ENCODE data around the gene CHRNE. TPM values are rescaled to one million over a fixed set of nuclear protein-coding genes. Genes with fewer than 3 reads are reported as not detected.

CHRNE gene
- total and polyA plus RNA-seq, 2 of the 13 experiments (the other 11 are each of a cell fraction or from before 2014, with no cell fraction given) = 0.53 to 0.59 TPM

DNA sequence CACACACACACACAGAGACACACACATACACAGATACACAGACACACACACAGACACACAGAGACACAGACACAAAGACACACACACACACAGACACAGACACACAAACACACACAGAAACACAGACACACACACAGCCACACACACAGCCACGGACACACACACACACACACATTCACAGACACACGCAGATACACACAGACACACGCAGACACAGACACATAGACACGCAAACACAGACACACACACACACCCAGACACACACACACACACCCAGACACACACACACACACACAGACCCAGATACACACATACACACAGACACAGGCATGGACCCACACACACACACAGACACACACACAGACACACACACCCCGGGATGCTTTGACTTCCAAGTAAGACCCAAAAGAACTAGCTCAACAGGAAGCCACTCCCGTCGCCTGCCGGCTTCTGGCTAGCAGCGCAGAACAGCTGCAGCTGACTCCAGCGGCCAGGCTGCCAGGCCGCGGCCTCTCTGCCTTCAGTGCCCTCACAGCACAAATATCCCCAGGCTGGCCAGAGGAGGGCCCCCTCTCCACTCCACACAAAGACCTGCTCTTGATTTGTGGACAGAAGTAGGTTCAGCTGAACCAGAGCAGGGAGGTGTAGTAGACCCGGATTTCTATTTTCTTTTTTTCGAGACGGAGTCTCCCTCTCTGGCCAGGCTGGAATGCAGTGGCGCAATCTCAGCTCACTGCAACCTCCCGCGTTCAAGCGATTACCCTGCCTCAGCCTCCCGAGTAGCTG is 6.0 kb upstream of the CHRNE start (continued):
- TF ChIP-seq FOSL2 (CRISPR knock-in tag; IDR thresholded peaks at IDR 0.05) (0 out of 2 replicates have a peak, but pooled peaks have one; percentile 24), ZNF660 (CRISPR knock-in tag; IDR thresholded peaks at IDR 0.05; ENCODE audit: borderline replicate concordance, low read depth) (no peak), ZKSCAN1 (IDR thresholded peaks at IDR 0.05; ENCODE audit: low read length) (no peak), YY1 (IDR thresholded peaks at IDR 0.05; ENCODE audit: insufficient read depth, insufficient replicate concordance, low read depth, low read length) (peak; percentile 61), RXRB (CRISPR knock-in tag; IDR thresholded peaks at IDR 0.05; ENCODE audit: borderline replicate concordance) (peak; percentile 50; the same call in 1 of the 2 replicates), U2AF1 (optimal IDR thresholded peaks at IDR 0.05; ENCODE audit: low read depth, low read length) (no peak), ZNF121 (CRISPR knock-in tag; IDR thresholded peaks at IDR 0.05) (peak; percentile 70), ZNF205 (CRISPR knock-in tag; IDR thresholded peaks at IDR 0.05) (0 out of 2 replicates have a peak, but pooled peaks have one; percentile 24), GABPB1 (CRISPR knock-in tag; IDR thresholded peaks at IDR 0.05) (peak; percentile 57), ZNF841 (CRISPR knock-in tag; IDR thresholded peaks at IDR 0.05; ENCODE audit: borderline replicate concordance) (no peak), ERF (CRISPR knock-in tag; IDR thresholded peaks at IDR 0.05) (0 out of 2 replicates have a peak, but pooled peaks have one; percentile 20), EP300 (IDR thresholded peaks at IDR 0.05; ENCODE audit: low read depth in 2 of 2, low read length in 2 of 2) (no peak), EP300 (CRISPR knock-in tag; IDR thresholded peaks at IDR 0.05; ENCODE audit: borderline replicate concordance) (no peak), CREB1 (IDR thresholded peaks at IDR 0.05) (peak; percentile 3; the same call in 1 of the 2 replicates), CREB1 (CRISPR knock-in tag; IDR thresholded peaks at IDR 0.05) (no peak), ZNF883 (CRISPR knock-in tag; IDR thresholded peaks at IDR 0.05; ENCODE audit: not compliant biosample characterization) (peak; percentile 40), EEA1 (CRISPR knock-in tag; IDR thresholded peaks at IDR 0.05; ENCODE audit: borderline replicate concordance) (0 out of 2 replicates have a peak, but pooled peaks have one; percentile 34)
- TF ChIP-seq, protein P1, sequence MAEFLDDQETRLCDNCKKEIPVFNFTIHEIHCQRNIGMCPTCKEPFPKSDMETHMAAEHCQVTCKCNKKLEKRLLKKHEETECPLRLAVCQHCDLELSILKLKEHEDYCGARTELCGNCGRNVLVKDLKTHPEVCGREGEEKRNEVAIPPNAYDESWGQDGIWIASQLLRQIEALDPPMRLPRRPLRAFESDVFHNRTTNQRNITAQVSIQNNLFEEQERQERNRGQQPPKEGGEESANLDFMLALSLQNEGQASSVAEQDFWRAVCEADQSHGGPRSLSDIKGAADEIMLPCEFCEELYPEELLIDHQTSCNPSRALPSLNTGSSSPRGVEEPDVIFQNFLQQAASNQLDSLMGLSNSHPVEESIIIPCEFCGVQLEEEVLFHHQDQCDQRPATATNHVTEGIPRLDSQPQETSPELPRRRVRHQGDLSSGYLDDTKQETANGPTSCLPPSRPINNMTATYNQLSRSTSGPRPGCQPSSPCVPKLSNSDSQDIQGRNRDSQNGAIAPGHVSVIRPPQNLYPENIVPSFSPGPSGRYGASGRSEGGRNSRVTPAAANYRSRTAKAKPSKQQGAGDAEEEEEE (CRISPR knock-in tag; IDR thresholded peaks at IDR 0.05; ENCODE audit: borderline replicate concordance) = 0 out of 2 replicates have a peak, but pooled peaks have one; percentile 38
- TF ChIP-seq, protein P2, sequence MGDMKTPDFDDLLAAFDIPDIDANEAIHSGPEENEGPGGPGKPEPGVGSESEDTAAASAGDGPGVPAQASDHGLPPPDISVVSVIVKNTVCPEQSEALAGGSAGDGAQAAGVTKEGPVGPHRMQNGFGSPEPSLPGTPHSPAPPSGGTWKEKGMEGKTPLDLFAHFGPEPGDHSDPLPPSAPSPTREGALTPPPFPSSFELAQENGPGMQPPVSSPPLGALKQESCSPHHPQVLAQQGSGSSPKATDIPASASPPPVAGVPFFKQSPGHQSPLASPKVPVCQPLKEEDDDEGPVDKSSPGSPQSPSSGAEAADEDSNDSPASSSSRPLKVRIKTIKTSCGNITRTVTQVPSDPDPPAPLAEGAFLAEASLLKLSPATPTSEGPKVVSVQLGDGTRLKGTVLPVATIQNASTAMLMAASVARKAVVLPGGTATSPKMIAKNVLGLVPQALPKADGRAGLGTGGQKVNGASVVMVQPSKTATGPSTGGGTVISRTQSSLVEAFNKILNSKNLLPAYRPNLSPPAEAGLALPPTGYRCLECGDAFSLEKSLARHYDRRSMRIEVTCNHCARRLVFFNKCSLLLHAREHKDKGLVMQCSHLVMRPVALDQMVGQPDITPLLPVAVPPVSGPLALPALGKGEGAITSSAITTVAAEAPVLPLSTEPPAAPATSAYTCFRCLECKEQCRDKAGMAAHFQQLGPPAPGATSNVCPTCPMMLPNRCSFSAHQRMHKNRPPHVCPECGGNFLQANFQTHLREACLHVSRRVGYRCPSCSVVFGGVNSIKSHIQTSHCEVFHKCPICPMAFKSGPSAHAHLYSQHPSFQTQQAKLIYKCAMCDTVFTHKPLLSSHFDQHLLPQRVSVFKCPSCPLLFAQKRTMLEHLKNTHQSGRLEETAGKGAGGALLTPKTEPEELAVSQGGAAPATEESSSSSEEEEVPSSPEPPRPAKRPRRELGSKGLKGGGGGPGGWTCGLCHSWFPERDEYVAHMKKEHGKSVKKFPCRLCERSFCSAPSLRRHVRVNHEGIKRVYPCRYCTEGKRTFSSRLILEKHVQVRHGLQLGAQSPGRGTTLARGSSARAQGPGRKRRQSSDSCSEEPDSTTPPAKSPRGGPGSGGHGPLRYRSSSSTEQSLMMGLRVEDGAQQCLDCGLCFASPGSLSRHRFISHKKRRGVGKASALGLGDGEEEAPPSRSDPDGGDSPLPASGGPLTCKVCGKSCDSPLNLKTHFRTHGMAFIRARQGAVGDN (CRISPR knock-in tag; IDR thresholded peaks at IDR 0.05) = peak; percentile 49
- TF ChIP-seq, protein P3, sequence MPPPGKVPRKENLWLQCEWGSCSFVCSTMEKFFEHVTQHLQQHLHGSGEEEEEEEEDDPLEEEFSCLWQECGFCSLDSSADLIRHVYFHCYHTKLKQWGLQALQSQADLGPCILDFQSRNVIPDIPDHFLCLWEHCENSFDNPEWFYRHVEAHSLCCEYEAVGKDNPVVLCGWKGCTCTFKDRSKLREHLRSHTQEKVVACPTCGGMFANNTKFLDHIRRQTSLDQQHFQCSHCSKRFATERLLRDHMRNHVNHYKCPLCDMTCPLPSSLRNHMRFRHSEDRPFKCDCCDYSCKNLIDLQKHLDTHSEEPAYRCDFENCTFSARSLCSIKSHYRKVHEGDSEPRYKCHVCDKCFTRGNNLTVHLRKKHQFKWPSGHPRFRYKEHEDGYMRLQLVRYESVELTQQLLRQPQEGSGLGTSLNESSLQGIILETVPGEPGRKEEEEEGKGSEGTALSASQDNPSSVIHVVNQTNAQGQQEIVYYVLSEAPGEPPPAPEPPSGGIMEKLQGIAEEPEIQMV (CRISPR knock-in tag; IDR thresholded peaks at IDR 0.05; ENCODE audit: low read depth) = no peak
- TF ChIP-seq, protein P4, sequence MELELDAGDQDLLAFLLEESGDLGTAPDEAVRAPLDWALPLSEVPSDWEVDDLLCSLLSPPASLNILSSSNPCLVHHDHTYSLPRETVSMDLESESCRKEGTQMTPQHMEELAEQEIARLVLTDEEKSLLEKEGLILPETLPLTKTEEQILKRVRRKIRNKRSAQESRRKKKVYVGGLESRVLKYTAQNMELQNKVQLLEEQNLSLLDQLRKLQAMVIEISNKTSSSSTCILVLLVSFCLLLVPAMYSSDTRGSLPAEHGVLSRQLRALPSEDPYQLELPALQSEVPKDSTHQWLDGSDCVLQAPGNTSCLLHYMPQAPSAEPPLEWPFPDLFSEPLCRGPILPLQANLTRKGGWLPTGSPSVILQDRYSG (CRISPR knock-in tag; IDR thresholded peaks at IDR 0.05) = no peak
